Body of pancreas (tissue), 4 donors: ENCODE data around the gene FLT1. TPM values are rescaled to one million over a fixed set of nuclear protein-coding genes. Genes with fewer than 3 reads are reported as not detected.

Experiments used
- ATAC-seq: fragments of 150-250 bp; one replicate; pipeline ENCODE4 v1.9.1; 2016
- DNase-seq, 4 donors: peaks; one replicate each; pipeline ENCODE4 v3.0.0-alpha.2; 2019
- H3K27ac ChIP-seq, 4 donors: fragments of 200-600 bp; sonication (generic); 1 replicate in 3 of 4; 2 replicates in 1 of 4; pipeline versions ENCODE4 v1.5.1 to v1.6.1; 2016 to 2019; ENCODE audit warnings: mild to moderate bottlenecking in 1 of 4, mixed read lengths in 1 of 4, moderate library complexity in 1 of 4
- H3K27me3 ChIP-seq, 2 donors: fragments of 200-600 bp; sonication (generic); one replicate each; pipeline ENCODE4 v1.6.0; 2016; ENCODE audit warnings: mild to moderate bottlenecking in 1 of 2
- H3K36me3 ChIP-seq, 2 donors: fragments of 200-600 bp; sonication (generic); replicated peaks in 1 of 2; 2 replicates each; pipeline ENCODE4 v1.5.1; 2016; ENCODE audit warnings: low read depth in 2 of 2; ENCODE audit not compliant: insufficient read depth in 1 of 2
- H3K4me1 ChIP-seq: fragments of 200-600 bp; sonication (generic); one replicate; pipeline ENCODE4 v1.6.0; 2016
- H3K4me3 ChIP-seq, 2 donors: fragments of 200-600 bp; sonication (generic); 1 replicate in 1 of 2; 2 replicates in 1 of 2; pipeline ENCODE4 v1.5.1; 2016 to 2019
- H3K9me3 ChIP-seq, 3 donors: fragments of 200-600 bp; sonication (generic); 1 replicate in 2 of 3; 2 replicates in 1 of 3; pipeline ENCODE4 v1.5.1; 2016
- CTCF ChIP-seq, 7 experiments: fragments of 450-650 bp in 4 of 7; fragments of 200-600 bp in 3 of 7; sonication (generic) in 3 of 7; IDR thresholded peaks; one replicate each; pipeline ENCODE4 v1.5.1; 2016 to 2019; ENCODE audit warnings: antibody characterized with exemption in 7 of 7
- POLR2A ChIP-seq, 3 donors: fragments of 450-650 bp; IDR thresholded peaks; one replicate each; pipeline ENCODE4 v1.6.1; 2016; ENCODE audit warnings: antibody characterized with exemption in 3 of 3, mild to moderate bottlenecking in 2 of 3
- WGBS, 2 donors: methylation state at CpG; one replicate each; pipeline ENCODE4 v1.1.5; 2017; 5-methylcytosine and 5-hydroxymethylcytosine counted together
- intact Hi-C: fragments of 100-400 bp; cut with DNase I; formaldehyde crosslinking; loops from one replicate; pipeline ENCODE4 v1.15.1; 2023
- total RNA-seq, 2 donors: library from RNA; depleted of rRNA; stranded (reverse); fragments of >200 nt; gene quantifications; one replicate each; pipeline ENCODE4 v1.1.0, GENCODE V29; 2016

FLT1 gene
- total RNA-seq, 2 donors from 2014 or later: 15.3 to 20.4 TPM

DNA sequence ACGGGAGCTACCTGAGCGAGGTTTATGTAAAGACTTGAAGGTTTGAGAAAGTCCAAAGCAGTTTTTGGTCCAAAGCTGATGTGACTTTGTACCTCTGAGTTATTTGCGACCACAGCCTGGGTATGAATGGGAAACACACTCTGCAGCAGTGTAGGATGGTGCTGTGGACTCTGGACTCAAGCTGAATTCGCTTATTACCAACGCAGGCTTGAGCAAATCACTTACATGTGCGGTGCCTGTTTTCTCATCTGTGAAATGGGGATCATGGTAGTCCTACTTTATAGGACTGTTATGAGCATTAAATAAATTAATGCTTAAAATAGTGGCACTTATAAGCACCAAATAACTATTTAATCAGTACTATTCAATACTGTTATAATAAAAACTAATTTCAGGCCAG lies 180.0 kb downstream of the FLT1 start:
- WGBS, 2 donors: 79 to 85% methylated on average over 6 of the region's 6 CpGs
- DNase-seq (no peak), ATAC-seq (no peak)
- no peaks in the 10 kb centered on the region for H3K27me3 ChIP-seq
- H3K4me1 ChIP-seq: no peaks in the 10 kb centered on the region
- no peaks in the 10 kb centered on the region for H3K9me3 ChIP-seq
- no peak for TF ChIP-seq POLR2A (IDR thresholded peaks at IDR 0.05)
- TF ChIP-seq CTCF (IDR thresholded peaks at IDR 0.05): no peak
- H3K4me3 ChIP-seq: no peak overlapping the region
- no peak overlapping the region for H3K27ac ChIP-seq
- intact Hi-C loops: no loop called here
- H3K36me3 ChIP-seq: no peaks in the 10 kb centered on the region

DNA sequence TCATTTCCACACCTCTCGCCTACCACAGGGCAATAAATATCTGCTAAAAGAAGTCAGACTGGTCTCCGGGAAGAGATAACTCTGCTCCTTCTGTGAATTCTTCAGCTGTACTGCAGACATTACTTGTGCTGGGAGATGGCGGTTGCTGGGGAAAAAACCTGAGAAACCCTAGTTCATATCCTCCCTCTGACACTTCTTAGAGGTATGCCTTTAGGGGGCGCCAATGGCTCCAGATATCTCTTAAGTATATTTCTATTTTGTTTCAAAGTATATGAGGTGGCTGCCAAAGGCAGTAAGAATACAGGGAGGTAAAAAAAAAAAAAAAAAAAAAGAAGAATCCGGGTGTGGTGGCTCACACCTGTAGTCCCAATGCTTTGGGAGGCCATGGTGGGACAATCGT lies 181.3 kb downstream of the FLT1 start:
- no peaks in the 10 kb centered on the region for H3K9me3 ChIP-seq
- no peak for TF ChIP-seq CTCF (IDR thresholded peaks at IDR 0.05)
- TF ChIP-seq POLR2A (IDR thresholded peaks at IDR 0.05): no peak
- no peaks in the 10 kb centered on the region for H3K4me1 ChIP-seq
- H3K27me3 ChIP-seq: no peaks in the 10 kb centered on the region
- no peaks in the 10 kb centered on the region for H3K36me3 ChIP-seq
- intact Hi-C loops: no loop called here
- DNase-seq (no peak), ATAC-seq (no peak)
- 69 to 70% methylated on average over 6 of the region's 6 CpGs for WGBS, 2 donors
- H3K27ac ChIP-seq: no peak overlapping the region
- no peak overlapping the region for H3K4me3 ChIP-seq

GRCh38 chr13:28306325-28306724 lies 188.6 kb downstream of the FLT1 start:
- no peak for DNase-seq
- intact Hi-C loops: no loop called here
- Histone ChIP-seq H3K27me3 (no peaks in the 10 kb centered on the region), H3K36me3 (no peaks in the 10 kb centered on the region), H3K4me1 (no peaks in the 10 kb centered on the region), H3K4me3 (no peak overlapping the region), H3K27ac (no peak overlapping the region), H3K9me3 (no peaks in the 10 kb centered on the region)
- WGBS, 2 donors: 84 to 87% methylated on average over 10 of the region's 10 CpGs
- no peak for TF ChIP-seq CTCF (IDR thresholded peaks at IDR 0.05)
- no peak for TF ChIP-seq POLR2A (IDR thresholded peaks at IDR 0.05)
- ATAC-seq: no peak

DNA sequence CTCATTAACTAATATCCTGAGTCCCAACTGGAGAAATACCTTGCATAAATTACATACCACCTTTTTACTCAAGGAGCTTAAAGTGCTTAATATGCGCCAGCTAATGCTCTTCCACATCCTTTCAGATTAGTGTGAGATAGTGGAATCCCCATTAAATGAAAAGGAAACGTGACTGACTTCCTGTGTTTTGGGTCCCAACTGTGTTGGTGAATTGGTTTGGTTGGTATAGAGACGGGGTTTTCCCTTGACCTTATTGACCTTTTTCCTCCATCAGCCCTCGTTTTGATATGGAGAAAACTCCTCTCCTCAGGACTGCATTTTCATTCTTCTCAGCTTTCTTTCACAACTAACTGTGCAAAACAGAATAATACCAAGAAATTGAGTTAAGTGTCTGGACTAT lies 193.1 kb downstream of the FLT1 start:
- Histone ChIP-seq H3K27me3 (no peaks in the 10 kb centered on the region), H3K9me3 (no peaks in the 10 kb centered on the region), H3K4me1 (no peaks in the 10 kb centered on the region), H3K36me3 (no peaks in the 10 kb centered on the region), H3K27ac (no peak overlapping the region), H3K4me3 (no peak overlapping the region)
- intact Hi-C loops: no loop called here
- no peak for ATAC-seq
- WGBS, 2 donors: 52 to 55% methylated on average over 4 of the region's 4 CpGs
- no peak for TF ChIP-seq CTCF (IDR thresholded peaks at IDR 0.05)
- no peak for TF ChIP-seq POLR2A (IDR thresholded peaks at IDR 0.05)
- no peak for DNase-seq

DNA sequence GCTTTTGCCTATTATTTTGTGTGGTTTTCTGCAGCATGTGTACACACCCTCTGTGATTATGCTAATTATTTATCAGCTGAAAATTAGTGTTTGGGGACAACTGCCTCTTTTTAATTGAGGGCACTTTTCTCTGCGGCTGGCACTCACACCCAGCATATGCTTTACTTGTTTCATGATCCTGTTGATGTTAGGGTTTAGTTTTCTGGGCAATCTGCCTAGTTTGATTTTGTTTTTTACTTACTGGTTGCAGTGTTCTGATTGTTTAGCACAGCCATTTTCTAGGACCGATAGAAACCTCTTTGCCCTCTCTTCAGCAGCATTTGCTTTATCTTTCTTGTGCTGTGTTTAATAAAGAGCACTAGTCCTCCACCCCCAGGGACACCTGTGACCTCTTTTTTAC lies 195.0 kb downstream of the FLT1 start:
- no peak overlapping the region for H3K27ac ChIP-seq
- no peaks in the 10 kb centered on the region for H3K4me1 ChIP-seq
- no peaks in the 10 kb centered on the region for H3K9me3 ChIP-seq
- no peaks in the 10 kb centered on the region for H3K36me3 ChIP-seq
- intact Hi-C loops: no loop called here
- H3K4me3 ChIP-seq: no peak overlapping the region
- DNase-seq (no peak), ATAC-seq (no peak)
- H3K27me3 ChIP-seq: no peaks in the 10 kb centered on the region
- TF ChIP-seq CTCF (IDR thresholded peaks at IDR 0.05): no peak
- no peak for TF ChIP-seq POLR2A (IDR thresholded peaks at IDR 0.05)
- 51 to 58% methylated on average over 2 of the region's 2 CpGs for WGBS, 2 donors
